Fibroblast of peridontal ligament (primary cell): Measurements from ENCODE around the gene SLC12A3.
"Not testable (repeated sequence)": the region's sequence is repeated elsewhere in the genome, so short reads cannot be mapped to it uniquely, and the experiment has no call there.

Experiments
- DNase-seq: peaks from one replicate; pipeline ENCODE4 v3.0.0-alpha.2; 2010; ENCODE audit errors: extremely low read depth

SLC12A3 gene

GRCh38 chr16:56868175-56868574 lies 3.2 kb downstream of the SLC12A3 start:
- no peak for DNase-seq

- not testable (repeated sequence) for DNase-seq
Measured at GRCh38 chr16:56868766-56869165, 3.8 kb downstream of the SLC12A3 start.

- no peak for DNase-seq
Measured at GRCh38 chr16:56869513-56870275, 4.7 kb downstream of the SLC12A3 start.

GRCh38 chr16:56870276-56870888 lies 5.4 kb downstream of the SLC12A3 start:
- DNase-seq = no peak

- DNase-seq = peak; percentile 35
Measured at GRCh38 chr16:56871172-56871593, 6.2 kb downstream of the SLC12A3 start.

- DNase-seq = peak; percentile 52
Measured at GRCh38 chr16:56872863-56873391, 7.9 kb downstream of the SLC12A3 start.

- DNase-seq = peak; percentile 10
Measured at GRCh38 chr16:56874800-56875199, 9.8 kb downstream of the SLC12A3 start.

GRCh38 chr16:56876048-56876447 lies 11.0 kb downstream of the SLC12A3 start:
- DNase-seq = no peak

- DNase-seq = no peak
Measured at GRCh38 chr16:56877486-56878182, 12.6 kb downstream of the SLC12A3 start.

GRCh38 chr16:56878282-56878854 lies 13.4 kb downstream of the SLC12A3 start:
- no peak for DNase-seq

- no peak for DNase-seq
Measured at GRCh38 chr16:56879276-56879675, 14.3 kb downstream of the SLC12A3 start.

- no peak for DNase-seq
Measured at GRCh38 chr16:56880176-56880575, 15.2 kb downstream of the SLC12A3 start.

GRCh38 chr16:56880685-56881084 lies 15.7 kb downstream of the SLC12A3 start:
- DNase-seq = no peak

GRCh38 chr16:56882077-56882800 lies 17.2 kb downstream of the SLC12A3 start:
- DNase-seq = no peak

- no peak for DNase-seq
Measured at GRCh38 chr16:56883586-56883985, 18.6 kb downstream of the SLC12A3 start.

- DNase-seq = no peak
Measured at GRCh38 chr16:56884026-56884582, 19.1 kb downstream of the SLC12A3 start.

GRCh38 chr16:56884929-56885328 lies 19.9 kb downstream of the SLC12A3 start:
- DNase-seq = not testable (repeated sequence)

GRCh38 chr16:56885446-56886162 lies 20.6 kb downstream of the SLC12A3 start:
- DNase-seq = no peak

GRCh38 chr16:56886296-56886695 lies 21.3 kb downstream of the SLC12A3 start:
- no peak for DNase-seq

GRCh38 chr16:56886826-56887225 lies 21.8 kb downstream of the SLC12A3 start:
- DNase-seq = no peak
